HepG2 (cell line): Measurements from ENCODE around the gene TASP1. TPM values are rescaled to one million over a fixed set of nuclear protein-coding genes. Genes with fewer than 3 reads are reported as not detected.

Experiments used
- ATAC-seq: fragments of 200-7000 bp; cut with Tn5 transposase; 3 replicates; pipeline ENCODE4 v1.9.1; 2020; ENCODE audit warnings: mild to moderate bottlenecking, moderate library complexity
- BruUV-seq: library from RNA; stranded (reverse); fragments of 400-500 nt; replicated peaks from 2 replicates; lab custom pipeline; 2021; lab: Mats Ljungman, UMichigan
- CTCF ChIA-PET: fragments of 300-600 bp; formaldehyde crosslinking; extraction: SDS; loops from one replicate; lab custom pipeline; 2021; ENCODE audit warnings: low total read pairs, inconsistent platforms, low intra/inter-chr PET ratio; lab: Yijun Ruan, JAX
- POLR2A ChIA-PET: fragments of 350-600 bp; sonication (Branson Sonifier 250); formaldehyde crosslinking; loops from one replicate; lab custom pipeline; 2020; ENCODE audit warnings: antibody characterized with exemption, inconsistent platforms; lab: Yijun Ruan, JAX
- DNase-seq: peaks from one replicate; pipeline ENCODE4 v3.0.0-alpha.2; 2015; ENCODE audit warnings: low spot score
- FAIRE-seq: peaks from 3 replicates; lab custom pipeline; 2011; peaks lifted over from hg19 to GRCh38; lab: Jason Lieb, UNC
- H2AFZ ChIP-seq: one replicate; pipeline ENCODE4 v1.6.1; 2011; ENCODE audit warnings: low read length, inconsistent platforms
- H3K27ac ChIP-seq: fragments of 300-600 bp; 3 replicates; pipeline ENCODE4 v1.8.0; 2011; ENCODE audit warnings: mixed run types, mild to moderate bottlenecking, mixed read lengths, low read length, inconsistent platforms; ENCODE audit not compliant: insufficient read depth; ENCODE audit errors: extremely low read length
- H3K27me3 ChIP-seq, 2 experiments: fragments of 200-600 bp in 1 of 2; 2 replicates in 1 of 2; 3 replicates in 1 of 2; pipeline versions ENCODE4 v1.6.0 to v1.8.0; 2011; ENCODE audit warnings: low read length in 2 of 2, mild to moderate bottlenecking in 2 of 2, moderate library complexity in 2 of 2, inconsistent platforms in 1 of 2; ENCODE audit not compliant: insufficient read depth in 2 of 2, control insufficient read depth in 1 of 2
- H3K36me3 ChIP-seq, 2 experiments: fragments of 200-600 bp in 1 of 2; replicated peaks in 1 of 2; 2 replicates in 1 of 2; 3 replicates in 1 of 2; pipeline versions ENCODE4 v1.5.1 to v1.8.0; 2011; ENCODE audit warnings: low read length in 2 of 2, inconsistent platforms in 1 of 2; ENCODE audit not compliant: insufficient read depth in 2 of 2, control insufficient read depth in 1 of 2
- H3K4me1 ChIP-seq: 2 replicates; pipeline ENCODE4 v1.5.1; 2012; ENCODE audit warnings: low read length, inconsistent platforms; ENCODE audit not compliant: insufficient read depth
- H3K4me2 ChIP-seq: 2 replicates; pipeline ENCODE4 v1.6.0; 2011; ENCODE audit warnings: low read depth, low read length, inconsistent platforms
- H3K4me3 ChIP-seq, 3 experiments: fragments of 200-600 bp in 1 of 3; sonication (generic), shearing (Covaris generic) in 1 of 3; replicated peaks in 1 of 3; 2 replicates each; pipeline ENCODE4 v1.5.1; 2011 to 2016; ENCODE audit warnings: low read length in 3 of 3, inconsistent platforms in 2 of 3, low read depth in 2 of 3, mild to moderate bottlenecking in 2 of 3, control low read depth in 1 of 3, mixed read lengths in 1 of 3; ENCODE audit not compliant: insufficient read depth in 1 of 3
- H3K79me2 ChIP-seq: one replicate; pipeline ENCODE4 v1.6.1; 2011; ENCODE audit warnings: low read length, inconsistent platforms; ENCODE audit not compliant: insufficient read depth
- H3K9ac ChIP-seq: 2 replicates; pipeline ENCODE4 v1.6.0; 2011; ENCODE audit warnings: mild to moderate bottlenecking, low read depth, low read length, inconsistent platforms; ENCODE audit not compliant: insufficient read depth
- H3K9me3 ChIP-seq: 2 replicates; pipeline ENCODE4 v1.5.1; 2012; ENCODE audit warnings: mild to moderate bottlenecking, low read length
- H4K20me1 ChIP-seq: 2 replicates; pipeline ENCODE4 v1.6.0; 2011; ENCODE audit warnings: inconsistent platforms, mild to moderate bottlenecking, low read length, moderate library complexity; ENCODE audit not compliant: insufficient read depth
- CREM ChIP-seq, 2 experiments: sonication (generic) in 1 of 2; formaldehyde crosslinking in 1 of 2; IDR thresholded peaks; 2 replicates each; pipeline versions ENCODE4 v1.4.0 to v1.6.1; 2016 to 2020; ENCODE audit warnings: antibody characterized with exemption in 1 of 2, mild to moderate bottlenecking in 1 of 2, missing genetic modification reagents in 1 of 2
- KDM5B ChIP-seq: sonication (generic); formaldehyde crosslinking; IDR thresholded peaks from 2 replicates; pipeline ENCODE4 v1.4.0; 2020; ENCODE audit warnings: missing genetic modification reagents, mild to moderate bottlenecking, borderline replicate concordance
- KMT2A ChIP-seq: sonication (generic); formaldehyde crosslinking; IDR thresholded peaks from 2 replicates; pipeline ENCODE4 v1.4.0; 2020; ENCODE audit warnings: missing genetic modification reagents
- LRRFIP1 ChIP-seq: sonication (generic); formaldehyde crosslinking; conservative IDR thresholded peaks from 2 replicates; pipeline ENCODE4 v1.4.0; 2020; ENCODE audit warnings: missing genetic modification reagents
- MAF1 ChIP-seq: sonication (generic); formaldehyde crosslinking; IDR thresholded peaks from 2 replicates; pipeline ENCODE4 v1.5.0; 2020; ENCODE audit warnings: missing genetic modification reagents, borderline replicate concordance
- MATR3 ChIP-seq: sonication (generic); formaldehyde crosslinking; IDR thresholded peaks from 2 replicates; pipeline ENCODE4 v1.4.0; 2020; ENCODE audit warnings: missing genetic modification reagents
- NFE2L1 ChIP-seq: sonication (generic); formaldehyde crosslinking; IDR thresholded peaks from 2 replicates; pipeline ENCODE4 v1.4.0; 2020; ENCODE audit warnings: missing genetic modification reagents, mild to moderate bottlenecking, borderline replicate concordance
- PRDM15 ChIP-seq: sonication (generic); formaldehyde crosslinking; IDR thresholded peaks from 2 replicates; pipeline ENCODE4 v1.4.0; 2020; ENCODE audit warnings: missing genetic modification reagents
- ZNF768 ChIP-seq: sonication (generic); formaldehyde crosslinking; IDR thresholded peaks from 2 replicates; pipeline ENCODE4 v1.4.0; 2020; ENCODE audit warnings: missing genetic modification reagents
- WGBS: methylation state at CpG from one replicate; pipeline ENCODE4 v1.1.6; 2017; ENCODE audit warnings: low lambda C conversion rate; 5-methylcytosine and 5-hydroxymethylcytosine counted together
- in situ Hi-C: cut with HindIII; loops from 2 replicates; pipeline ENCODE4 v1.10.0; 2017; ENCODE audit warnings: low pct_unique_long_range_greater_than_20kb; ENCODE audit not compliant: extremely low pct_ligation_motif_present
- intact Hi-C: fragments of 100-400 bp; cut with micrococcal nuclease; formaldehyde crosslinking; loops from one replicate; pipeline ENCODE4 v1.10.0; 2022; ENCODE audit not compliant: unreplicated experiment
- polyA plus RNA-seq, 8 experiments: library from polyadenylated mRNA; depleted of rRNA in 3 of 8; stranded (reverse) in 7 of 8; unstranded in 1 of 8; fragments of >200 nt; fragmentation: Illumina TruSeq in 4 of 8; extraction: Trizol in 4 of 8; gene quantifications; 2 replicates each; pipeline versions ENCODE4 v1.2.1 to v1.2.3, GENCODE V29; 2011 to 2016; ENCODE audit warnings: low read depth in 4 of 8, missing spikeins in 1 of 8, mixed read lengths in 1 of 8; ENCODE audit not compliant: insufficient read depth in 1 of 8
- total RNA-seq, 5 experiments: library from RNA; depleted of rRNA; stranded (reverse); fragments of >200 nt; fragmentation: Illumina TruSeq; extraction: Trizol; gene quantifications; 2 replicates each; pipeline ENCODE4 v1.2.3, GENCODE V29; 2016; ENCODE audit warnings: low read depth in 1 of 5
- TF ChIP-seq, protein P1 (sequence below): sonication (generic); formaldehyde crosslinking; IDR thresholded peaks from 2 replicates; pipeline ENCODE4 v1.4.0; 2020; ENCODE audit warnings: mild to moderate bottlenecking, low read depth, missing genetic modification reagents

Gene TASP1
- total and polyA plus RNA-seq, 2 of the 13 experiments (the other 11 are each of a cell fraction or from before 2014, with no cell fraction given) = 10.0 to 25.2 TPM

DNA sequence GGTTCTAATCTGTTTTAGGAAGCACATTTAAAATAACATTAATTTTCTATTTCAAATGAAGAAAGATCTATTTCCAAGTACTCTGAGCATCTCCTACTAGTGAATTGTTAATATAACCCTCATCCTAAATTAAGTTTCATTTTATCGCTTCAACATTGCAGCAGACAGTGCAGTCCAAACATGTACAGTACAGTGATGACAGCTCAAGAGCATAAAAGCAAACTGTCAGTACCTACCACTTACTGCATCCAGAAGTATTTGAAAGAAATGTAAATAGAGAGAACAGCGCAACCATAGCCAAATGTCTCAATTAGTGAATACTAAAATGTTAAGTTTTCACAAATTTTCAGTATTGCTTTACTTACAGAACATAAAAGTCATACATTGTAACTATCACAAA lies 238.3 kb downstream of the TASP1 start:
- Histone ChIP-seq H3K27me3 (no peaks in the 10 kb centered on the region), H3K9me3 (no peaks in the 10 kb centered on the region), H4K20me1 (no peaks in the 10 kb centered on the region), H3K4me1 (0 out of 2 replicates have a peak, but pooled peaks cover 4% of the 10 kb centered on the region), H3K79me2 (no peaks in the 10 kb centered on the region), H3K9ac (no peak overlapping the region), H3K27ac (no peak overlapping the region), H2AFZ (no peak overlapping the region), H3K36me3 (no peaks in the 10 kb centered on the region)
- no peak for FAIRE-seq
- ChIA-PET POLR2A (no interaction called here), CTCF (no interaction called here)
- BruUV-seq = no TSS peak
- intact Hi-C loops = no loop called here
- TF ChIP-seq KMT2A (CRISPR knock-in tag) (no peak), LRRFIP1 (CRISPR knock-in tag) (no peak), CREM (IDR thresholded peaks at IDR 0.05) (no peak), CREM (CRISPR knock-in tag; IDR thresholded peaks at IDR 0.05) (no peak), MATR3 (CRISPR knock-in tag) (no peak), PRDM15 (CRISPR knock-in tag) (no peak), MAF1 (CRISPR knock-in tag) (no peak), ZNF768 (CRISPR knock-in tag) (no peak), NFE2L1 (CRISPR knock-in tag) (no peak), KDM5B (CRISPR knock-in tag) (no peak)
- TF ChIP-seq, protein P1, sequence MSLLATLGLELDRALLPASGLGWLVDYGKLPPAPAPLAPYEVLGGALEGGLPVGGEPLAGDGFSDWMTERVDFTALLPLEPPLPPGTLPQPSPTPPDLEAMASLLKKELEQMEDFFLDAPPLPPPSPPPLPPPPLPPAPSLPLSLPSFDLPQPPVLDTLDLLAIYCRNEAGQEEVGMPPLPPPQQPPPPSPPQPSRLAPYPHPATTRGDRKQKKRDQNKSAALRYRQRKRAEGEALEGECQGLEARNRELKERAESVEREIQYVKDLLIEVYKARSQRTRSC = no peak
- TF ChIP-seq, all 625 proteins: peak for 0
- DNase-seq (no peak), ATAC-seq (no peak)
- Histone ChIP-seq H3K4me2 (no peak overlapping the region), H3K4me3 (no peak overlapping the region)
- WGBS = 97% methylated on average over 2 of the region's 2 CpGs
- in situ Hi-C loops = no loop called here
